LNCAP (cell line): ENCODE measurements around the gene ASTN2.

Source experiments
- CTCF ChIP-seq: fragments of 450-650 bp; IDR thresholded peaks from 2 replicates; pipeline ENCODE4 v1.5.1; 2017; ENCODE audit warnings: mild to moderate bottlenecking

The ASTN2 gene

DNA sequence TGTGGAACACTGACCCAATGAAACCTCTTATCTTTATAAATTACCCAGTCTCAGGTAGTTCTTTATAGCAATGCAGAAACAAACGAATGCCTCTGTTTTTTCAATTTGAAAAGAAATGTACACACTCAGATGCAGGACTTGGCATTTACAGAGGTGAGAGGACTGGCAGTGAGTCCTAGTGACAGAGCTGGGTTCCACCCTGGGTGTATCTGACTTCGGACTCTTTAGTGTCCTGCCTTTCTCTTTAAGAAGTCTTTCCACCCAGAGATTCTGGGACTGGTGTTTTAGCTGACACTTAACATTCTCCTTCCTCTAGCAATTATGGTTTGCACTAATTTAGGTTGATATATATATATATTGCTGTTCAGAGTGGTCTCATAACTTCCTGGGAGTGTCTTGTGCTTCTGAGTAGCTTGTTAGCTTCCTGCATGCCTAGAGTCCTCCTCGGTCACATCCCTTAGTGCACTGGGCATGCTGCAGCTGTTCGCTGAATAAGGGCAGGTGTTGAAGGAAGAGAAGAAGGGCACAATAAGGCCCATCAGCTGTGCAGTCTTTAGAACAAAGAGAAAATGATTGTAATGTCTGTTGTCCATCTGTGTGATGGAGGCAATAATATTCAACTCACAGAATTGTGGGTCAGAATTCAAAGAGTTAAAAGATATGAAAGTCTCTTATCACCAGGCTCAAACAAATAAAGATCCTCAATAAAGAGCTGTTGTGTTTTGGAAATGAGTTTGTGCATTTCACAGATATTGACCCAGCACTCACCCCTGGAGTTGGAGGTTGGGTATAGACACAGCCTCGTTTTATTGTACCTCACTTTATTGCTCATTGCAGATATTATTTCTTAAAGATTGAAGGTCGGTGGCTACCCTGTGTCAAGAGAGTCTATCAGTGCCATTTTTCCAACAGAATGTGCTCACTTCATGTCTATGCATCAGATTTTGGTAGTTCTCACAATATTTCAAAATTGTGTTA is 540.6 kb downstream of the ASTN2 start:
- TF ChIP-seq CTCF = no peak

DNA sequence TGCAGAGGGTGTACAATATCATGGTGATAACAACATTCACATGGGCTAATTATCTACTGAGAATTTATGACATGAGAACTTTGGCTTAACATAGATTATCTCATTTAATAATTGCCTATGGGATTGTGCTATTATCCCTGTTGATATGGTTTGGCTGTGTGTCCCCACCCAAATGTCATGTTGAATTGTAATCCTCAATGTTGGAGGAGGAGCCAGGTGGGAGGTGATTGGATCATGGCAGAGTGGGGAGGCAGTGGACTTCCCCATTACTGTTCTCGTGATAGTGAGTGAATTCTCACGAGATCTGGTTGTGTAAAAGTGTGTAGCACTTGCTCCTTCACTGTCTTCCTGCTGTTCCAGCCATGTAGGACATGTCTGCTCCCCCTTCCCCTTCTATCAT is 541.4 kb downstream of the ASTN2 start:
- no peak for TF ChIP-seq CTCF

GRCh38 chr9:116870566-116870965 is 544.3 kb downstream of the ASTN2 start:
- TF ChIP-seq CTCF = no peak

GRCh38 chr9:116868201-116868600 is 546.7 kb downstream of the ASTN2 start:
- TF ChIP-seq CTCF = no peak

GRCh38 chr9:116861321-116861720 is 553.5 kb downstream of the ASTN2 start:
- TF ChIP-seq CTCF = no peak

DNA sequence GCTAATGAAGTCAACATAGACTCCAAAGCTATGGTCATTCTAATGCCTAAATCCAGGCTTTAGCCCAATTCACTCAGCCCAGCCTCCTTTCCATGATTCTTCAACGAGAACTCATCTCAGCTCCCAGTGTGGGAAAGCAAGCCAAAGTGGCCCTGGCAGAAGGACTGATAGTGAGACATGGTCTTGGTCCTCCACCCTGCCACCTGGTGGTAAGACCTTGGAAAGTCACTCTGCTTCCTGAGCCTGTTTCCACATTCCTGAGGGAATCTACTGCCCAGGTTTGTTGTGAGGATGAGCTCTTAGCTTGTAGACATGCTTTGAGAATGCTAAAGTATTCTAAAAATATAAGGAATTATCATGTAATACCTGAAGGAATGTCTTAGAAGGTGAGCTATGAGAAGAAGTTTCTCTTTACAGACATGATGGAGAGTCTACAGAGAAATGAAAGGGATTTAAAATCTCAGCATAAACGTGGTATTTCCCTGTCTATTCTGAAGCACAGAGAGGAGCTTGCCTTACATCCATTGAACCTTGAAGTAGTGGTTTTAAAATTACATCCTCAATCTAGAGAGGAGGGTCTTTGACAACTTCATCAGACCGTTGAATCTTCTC is 554.2 kb downstream of the ASTN2 start:
- peak; percentile 73 for TF ChIP-seq CTCF

DNA sequence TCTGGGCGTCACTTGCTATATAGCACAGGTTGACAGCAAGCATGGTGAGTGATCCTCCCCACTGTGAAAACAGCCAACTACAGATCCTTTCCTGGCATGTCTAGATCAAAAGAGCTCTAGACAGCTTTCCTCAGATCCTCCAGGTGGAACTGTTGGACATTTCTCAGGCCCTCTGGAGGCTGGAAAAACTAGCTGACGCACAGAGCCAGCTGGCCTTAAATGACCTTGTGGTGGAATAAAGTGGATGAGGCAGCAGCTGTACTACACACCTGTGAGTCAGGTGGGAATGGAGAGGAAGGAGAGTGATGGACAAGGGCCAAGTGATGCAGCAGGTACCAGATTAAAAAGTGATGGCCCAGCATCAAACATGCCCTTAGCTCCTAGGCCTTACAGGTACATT is 555.1 kb downstream of the ASTN2 start:
- no peak for TF ChIP-seq CTCF
